GM12878 (cell line): Measurements from ENCODE around the gene PANX2. TPM values are rescaled to one million over a fixed set of nuclear protein-coding genes. Genes with fewer than 3 reads are reported as not detected.

ENCODE experiments used
- ATAC-seq: fragments of 200-7000 bp; cut with Tn5 transposase; 3 replicates; pipeline ENCODE4 v1.9.1; 2020; ENCODE audit warnings: mild to moderate bottlenecking, moderate library complexity
- BruUV-seq: library from RNA; stranded (reverse); fragments of 400-500 nt; replicated peaks from 2 replicates; lab custom pipeline; 2021; lab: Mats Ljungman, UMichigan
- CTCF ChIA-PET: fragments of 300-600 bp; sonication (Branson Sonifier 250); formaldehyde crosslinking; extraction: SDS; loops from one replicate; lab custom pipeline; 2021; ENCODE audit warnings: inconsistent platforms; lab: Yijun Ruan, JAX
- POLR2A ChIA-PET: fragments of 350-600 bp; formaldehyde crosslinking; extraction: SDS; loops from one replicate; lab custom pipeline; 2021; ENCODE audit warnings: inconsistent platforms; lab: Charles Lee
- RAD21 ChIA-PET: fragments of 300-600 bp; sonication (Branson Sonifier 250); formaldehyde crosslinking; loops from one replicate; lab custom pipeline; 2023; ENCODE audit warnings: antibody characterized with exemption; ENCODE audit not compliant: unreplicated experiment; lab: Charles Lee
- SMC1A ChIA-PET: fragments of 300-600 bp; sonication (Branson Sonifier 250); formaldehyde crosslinking; loops from one replicate; lab custom pipeline; 2023; ENCODE audit not compliant: unreplicated experiment, uncharacterized antibody; lab: Charles Lee
- DNase-seq: peaks from one replicate; pipeline ENCODE4 v3.0.0-alpha.2; 2011; ENCODE audit warnings: low read depth, low spot score
- FAIRE-seq: peaks from 3 replicates; lab custom pipeline; 2011; peaks lifted over from hg19 to GRCh38; lab: Jason Lieb, UNC
- H2AFZ ChIP-seq: 2 replicates; pipeline ENCODE4 v1.6.0; 2011; ENCODE audit warnings: low read depth, low read length, control low read depth; ENCODE audit not compliant: control insufficient read depth
- H3K27ac ChIP-seq: 2 replicates; pipeline ENCODE4 v1.5.1; 2011; ENCODE audit warnings: control low read depth; ENCODE audit not compliant: control insufficient read depth, insufficient read depth
- H3K27me3 ChIP-seq, 2 experiments: replicated peaks in 1 of 2; 2 replicates each; pipeline versions ENCODE4 v1.6.0 to v1.6.1; 2011; ENCODE audit warnings: low read length in 1 of 2; ENCODE audit not compliant: control insufficient read depth in 2 of 2, insufficient read depth in 2 of 2
- H3K36me3 ChIP-seq, 2 experiments: 2 replicates each; pipeline ENCODE4 v1.5.1; 2011; ENCODE audit warnings: low read length in 1 of 2; ENCODE audit not compliant: control insufficient read depth in 2 of 2, insufficient read depth in 2 of 2
- H3K4me1 ChIP-seq: 2 replicates; pipeline ENCODE4 v1.6.1; 2011; ENCODE audit warnings: mild to moderate bottlenecking, low read length, moderate library complexity, mixed read lengths; ENCODE audit not compliant: control insufficient read depth, insufficient read depth
- H3K4me2 ChIP-seq: 2 replicates; pipeline ENCODE4 v1.6.0; 2011; ENCODE audit warnings: control low read depth; ENCODE audit not compliant: control insufficient read depth, insufficient read depth
- H3K4me3 ChIP-seq: fragments of 200-600 bp; sonication (generic); 2 replicates; pipeline ENCODE4 v1.5.1; 2016
- H3K79me2 ChIP-seq: 2 replicates; pipeline ENCODE4 v1.6.0; 2011; ENCODE audit warnings: low read length; ENCODE audit not compliant: control insufficient read depth, insufficient read depth
- H3K9ac ChIP-seq: 2 replicates; pipeline ENCODE4 v1.8.0; 2011; ENCODE audit warnings: low read length, control low read depth, mixed read lengths; ENCODE audit not compliant: control insufficient read depth, insufficient read depth
- H3K9me3 ChIP-seq: replicated peaks from 3 replicates; pipeline ENCODE4 v1.5.1; 2011; ENCODE audit warnings: mild to moderate bottlenecking, low read length; ENCODE audit not compliant: control insufficient read depth, insufficient read depth
- H4K20me1 ChIP-seq: 2 replicates; pipeline ENCODE4 v1.6.0; 2011; ENCODE audit not compliant: control insufficient read depth, insufficient read depth
- BCL3 ChIP-seq: IDR thresholded peaks from 2 replicates; pipeline ENCODE4 v1.6.1; 2011; ENCODE audit warnings: borderline replicate concordance, low read depth, mild to moderate bottlenecking, moderate library complexity, low read length; ENCODE audit not compliant: insufficient read depth, poor library complexity, severe bottlenecking
- GABPA ChIP-seq: IDR thresholded peaks from 2 replicates; pipeline ENCODE4 v1.6.1; 2014; ENCODE audit warnings: antibody characterized with exemption, low read depth, mild to moderate bottlenecking, inconsistent platforms
- KLF5 ChIP-seq: fragments of 450-650 bp; IDR thresholded peaks from 2 replicates; pipeline ENCODE4 v1.6.1; 2014; ENCODE audit warnings: mild to moderate bottlenecking; ENCODE audit not compliant: partially characterized antibody
- PAX8 ChIP-seq: fragments of 450-650 bp; IDR thresholded peaks from 2 replicates; pipeline ENCODE4 v1.6.1; 2017; ENCODE audit warnings: mild to moderate bottlenecking, moderate library complexity
- RUNX3 ChIP-seq: IDR thresholded peaks from 2 replicates; pipeline ENCODE4 v1.6.1; 2012; ENCODE audit warnings: low read length, inconsistent platforms
- SMC3 ChIP-seq: IDR thresholded peaks from 2 replicates; pipeline ENCODE4 v1.6.1; 2011; ENCODE audit warnings: low read length, improper control_type of control experiment, borderline replicate concordance
- SREBF1 ChIP-seq: IDR thresholded peaks from 2 replicates; pipeline ENCODE4 v1.6.1; 2012; ENCODE audit warnings: mild to moderate bottlenecking, low read length
- WGBS: methylation state at CpG from one replicate; pipeline ENCODE4 v1.1.6; 2016; ENCODE audit warnings: low lambda C conversion rate; ENCODE audit not compliant: insufficient replicate concordance, insufficient coverage; ENCODE audit errors: missing lambda C conversion rate; 5-methylcytosine and 5-hydroxymethylcytosine counted together
- in situ Hi-C: fragments of 300-500 bp; cut with MboI; formaldehyde crosslinking; loops from 9 replicates; pipeline ENCODE4 v1.14.3; 2018; ENCODE audit warnings: mixed read lengths
- intact Hi-C: fragments of 100-400 bp; cut with micrococcal nuclease; formaldehyde crosslinking; loops from one replicate; pipeline ENCODE4 v1.14.2; 2022; ENCODE audit not compliant: unreplicated experiment
- polyA plus RNA-seq, 11 experiments: library from polyadenylated mRNA; depleted of rRNA in 4 of 11; unstranded in 6 of 11; stranded (reverse) in 5 of 11; fragments of >200 nt; fragmentation: Nextera tagmentation in 4 of 11; fragmentation: Illumina TruSeq in 1 of 11; extraction: Ambion mirVana in 4 of 11; extraction: Trizol in 1 of 11; gene quantifications; 1 replicate in 1 of 11; 2 replicates in 10 of 11; pipeline versions ENCODE4 v1.2.1 to v1.2.3, GENCODE V29; 2011 to 2016; ENCODE audit warnings: inconsistent platforms in 2 of 11, missing spikeins in 2 of 11, low read depth in 1 of 11
- total RNA-seq, 4 experiments: library from RNA; depleted of rRNA in 3 of 4; stranded (reverse); fragments of >200 nt in 3 of 4; fragmentation: Illumina TruSeq in 1 of 4; extraction: Trizol in 1 of 4; gene quantifications; 2 replicates each; pipeline versions ENCODE4 v1.2.1 to v1.2.3, GENCODE V29; 2013 to 2021
- TF ChIP-seq, protein P1 (sequence below): fragments of 450-650 bp; IDR thresholded peaks from 2 replicates; pipeline ENCODE4 v1.6.1; 2016; ENCODE audit warnings: mild to moderate bottlenecking
- TF ChIP-seq, protein P2 (sequence below): IDR thresholded peaks from 2 replicates; pipeline ENCODE4 v1.6.1; 2011; ENCODE audit warnings: low read depth, low read length, improper control_type of control experiment, borderline replicate concordance
- TF ChIP-seq, protein P3 (sequence below): fragments of 450-650 bp; IDR thresholded peaks from 2 replicates; pipeline ENCODE4 v1.6.1; 2017; ENCODE audit warnings: mild to moderate bottlenecking, moderate library complexity
- TF ChIP-seq, protein P4 (sequence below): fragments of 450-650 bp; IDR thresholded peaks from 2 replicates; pipeline ENCODE4 v1.6.1; 2017; ENCODE audit warnings: antibody characterized with exemption, mild to moderate bottlenecking, moderate library complexity

PANX2 gene
- total and polyA plus RNA-seq, 10 of the 15 experiments (the other 5 are each of a cell fraction or from before 2014, with no cell fraction given), result 0.04 to 0.44 (median 0.17) TPM; not detected in 5

DNA sequence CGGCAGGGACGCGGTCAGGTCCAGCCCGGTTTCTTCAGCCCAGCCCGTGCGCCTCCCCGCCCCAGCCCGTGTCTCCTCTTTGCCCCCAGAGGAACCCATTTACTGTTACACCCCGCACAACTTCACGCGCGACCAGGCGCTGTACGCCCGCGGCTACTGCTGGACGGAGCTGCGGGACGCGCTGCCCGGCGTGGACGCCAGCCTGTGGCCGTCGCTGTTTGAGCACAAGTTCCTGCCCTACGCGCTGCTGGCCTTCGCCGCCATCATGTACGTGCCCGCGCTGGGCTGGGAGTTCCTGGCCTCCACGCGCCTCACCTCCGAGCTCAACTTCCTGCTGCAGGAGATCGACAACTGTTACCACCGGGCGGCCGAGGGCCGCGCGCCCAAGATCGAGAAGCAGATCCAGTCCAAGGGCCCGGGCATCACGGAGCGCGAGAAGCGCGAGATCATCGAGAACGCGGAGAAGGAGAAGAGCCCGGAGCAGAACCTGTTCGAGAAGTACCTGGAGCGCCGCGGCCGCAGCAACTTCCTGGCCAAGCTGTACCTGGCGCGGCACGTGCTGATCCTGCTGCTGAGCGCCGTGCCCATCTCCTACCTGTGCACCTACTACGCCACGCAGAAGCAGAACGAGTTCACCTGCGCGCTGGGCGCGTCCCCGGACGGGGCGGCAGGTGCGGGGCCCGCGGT is 6.5 kb downstream of the PANX2 start:
- intact Hi-C loops, result no loop called here
- ChIA-PET CTCF (no interaction called here), POLR2A (no interaction called here), SMC1A (no interaction called here), RAD21 (no interaction called here)
- 97% methylated on average over 67 of the region's 76 CpGs for WGBS
- BruUV-seq, result no TSS peak
- Histone ChIP-seq H2AFZ (no peak overlapping the region), H3K9ac (no peak overlapping the region), H3K27me3 (no peaks in the 10 kb centered on the region), H3K4me3 (no peak overlapping the region), H3K9me3 (no peaks in the 10 kb centered on the region), H3K27ac (no peak overlapping the region), H3K79me2 (no peaks in the 10 kb centered on the region), H3K4me1 (peaks cover 6% of the 10 kb centered on the region), H3K4me2 (no peak overlapping the region), H3K36me3 (no peaks in the 10 kb centered on the region), H4K20me1 (no peaks in the 10 kb centered on the region)
- in situ Hi-C loops, result no loop called here
- ATAC-seq, result no peak
- no peak for DNase-seq
- no peak for FAIRE-seq
- TF ChIP-seq, protein P1, sequence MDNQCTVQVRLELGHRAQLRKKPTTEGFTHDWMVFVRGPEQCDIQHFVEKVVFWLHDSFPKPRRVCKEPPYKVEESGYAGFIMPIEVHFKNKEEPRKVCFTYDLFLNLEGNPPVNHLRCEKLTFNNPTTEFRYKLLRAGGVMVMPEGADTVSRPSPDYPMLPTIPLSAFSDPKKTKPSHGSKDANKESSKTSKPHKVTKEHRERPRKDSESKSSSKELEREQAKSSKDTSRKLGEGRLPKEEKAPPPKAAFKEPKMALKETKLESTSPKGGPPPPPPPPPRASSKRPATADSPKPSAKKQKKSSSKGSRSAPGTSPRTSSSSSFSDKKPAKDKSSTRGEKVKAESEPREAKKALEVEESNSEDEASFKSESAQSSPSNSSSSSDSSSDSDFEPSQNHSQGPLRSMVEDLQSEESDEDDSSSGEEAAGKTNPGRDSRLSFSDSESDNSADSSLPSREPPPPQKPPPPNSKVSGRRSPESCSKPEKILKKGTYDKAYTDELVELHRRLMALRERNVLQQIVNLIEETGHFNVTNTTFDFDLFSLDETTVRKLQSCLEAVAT, result no peak
- TF ChIP-seq PAX8 (no peak), GABPA (no peak), BCL3 (no peak), RUNX3 (no peak), KLF5 (no peak), SMC3 (no peak), SREBF1 (no peak)
- TF ChIP-seq, protein P2, sequence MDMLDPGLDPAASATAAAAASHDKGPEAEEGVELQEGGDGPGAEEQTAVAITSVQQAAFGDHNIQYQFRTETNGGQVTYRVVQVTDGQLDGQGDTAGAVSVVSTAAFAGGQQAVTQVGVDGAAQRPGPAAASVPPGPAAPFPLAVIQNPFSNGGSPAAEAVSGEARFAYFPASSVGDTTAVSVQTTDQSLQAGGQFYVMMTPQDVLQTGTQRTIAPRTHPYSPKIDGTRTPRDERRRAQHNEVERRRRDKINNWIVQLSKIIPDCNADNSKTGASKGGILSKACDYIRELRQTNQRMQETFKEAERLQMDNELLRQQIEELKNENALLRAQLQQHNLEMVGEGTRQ, result no peak
- TF ChIP-seq, protein P3, sequence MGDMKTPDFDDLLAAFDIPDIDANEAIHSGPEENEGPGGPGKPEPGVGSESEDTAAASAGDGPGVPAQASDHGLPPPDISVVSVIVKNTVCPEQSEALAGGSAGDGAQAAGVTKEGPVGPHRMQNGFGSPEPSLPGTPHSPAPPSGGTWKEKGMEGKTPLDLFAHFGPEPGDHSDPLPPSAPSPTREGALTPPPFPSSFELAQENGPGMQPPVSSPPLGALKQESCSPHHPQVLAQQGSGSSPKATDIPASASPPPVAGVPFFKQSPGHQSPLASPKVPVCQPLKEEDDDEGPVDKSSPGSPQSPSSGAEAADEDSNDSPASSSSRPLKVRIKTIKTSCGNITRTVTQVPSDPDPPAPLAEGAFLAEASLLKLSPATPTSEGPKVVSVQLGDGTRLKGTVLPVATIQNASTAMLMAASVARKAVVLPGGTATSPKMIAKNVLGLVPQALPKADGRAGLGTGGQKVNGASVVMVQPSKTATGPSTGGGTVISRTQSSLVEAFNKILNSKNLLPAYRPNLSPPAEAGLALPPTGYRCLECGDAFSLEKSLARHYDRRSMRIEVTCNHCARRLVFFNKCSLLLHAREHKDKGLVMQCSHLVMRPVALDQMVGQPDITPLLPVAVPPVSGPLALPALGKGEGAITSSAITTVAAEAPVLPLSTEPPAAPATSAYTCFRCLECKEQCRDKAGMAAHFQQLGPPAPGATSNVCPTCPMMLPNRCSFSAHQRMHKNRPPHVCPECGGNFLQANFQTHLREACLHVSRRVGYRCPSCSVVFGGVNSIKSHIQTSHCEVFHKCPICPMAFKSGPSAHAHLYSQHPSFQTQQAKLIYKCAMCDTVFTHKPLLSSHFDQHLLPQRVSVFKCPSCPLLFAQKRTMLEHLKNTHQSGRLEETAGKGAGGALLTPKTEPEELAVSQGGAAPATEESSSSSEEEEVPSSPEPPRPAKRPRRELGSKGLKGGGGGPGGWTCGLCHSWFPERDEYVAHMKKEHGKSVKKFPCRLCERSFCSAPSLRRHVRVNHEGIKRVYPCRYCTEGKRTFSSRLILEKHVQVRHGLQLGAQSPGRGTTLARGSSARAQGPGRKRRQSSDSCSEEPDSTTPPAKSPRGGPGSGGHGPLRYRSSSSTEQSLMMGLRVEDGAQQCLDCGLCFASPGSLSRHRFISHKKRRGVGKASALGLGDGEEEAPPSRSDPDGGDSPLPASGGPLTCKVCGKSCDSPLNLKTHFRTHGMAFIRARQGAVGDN, result no peak
- TF ChIP-seq, protein P4, sequence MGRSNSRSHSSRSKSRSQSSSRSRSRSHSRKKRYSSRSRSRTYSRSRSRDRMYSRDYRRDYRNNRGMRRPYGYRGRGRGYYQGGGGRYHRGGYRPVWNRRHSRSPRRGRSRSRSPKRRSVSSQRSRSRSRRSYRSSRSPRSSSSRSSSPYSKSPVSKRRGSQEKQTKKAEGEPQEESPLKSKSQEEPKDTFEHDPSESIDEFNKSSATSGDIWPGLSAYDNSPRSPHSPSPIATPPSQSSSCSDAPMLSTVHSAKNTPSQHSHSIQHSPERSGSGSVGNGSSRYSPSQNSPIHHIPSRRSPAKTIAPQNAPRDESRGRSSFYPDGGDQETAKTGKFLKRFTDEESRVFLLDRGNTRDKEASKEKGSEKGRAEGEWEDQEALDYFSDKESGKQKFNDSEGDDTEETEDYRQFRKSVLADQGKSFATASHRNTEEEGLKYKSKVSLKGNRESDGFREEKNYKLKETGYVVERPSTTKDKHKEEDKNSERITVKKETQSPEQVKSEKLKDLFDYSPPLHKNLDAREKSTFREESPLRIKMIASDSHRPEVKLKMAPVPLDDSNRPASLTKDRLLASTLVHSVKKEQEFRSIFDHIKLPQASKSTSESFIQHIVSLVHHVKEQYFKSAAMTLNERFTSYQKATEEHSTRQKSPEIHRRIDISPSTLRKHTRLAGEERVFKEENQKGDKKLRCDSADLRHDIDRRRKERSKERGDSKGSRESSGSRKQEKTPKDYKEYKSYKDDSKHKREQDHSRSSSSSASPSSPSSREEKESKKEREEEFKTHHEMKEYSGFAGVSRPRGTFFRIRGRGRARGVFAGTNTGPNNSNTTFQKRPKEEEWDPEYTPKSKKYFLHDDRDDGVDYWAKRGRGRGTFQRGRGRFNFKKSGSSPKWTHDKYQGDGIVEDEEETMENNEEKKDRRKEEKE, result no peak
